HG03442 (cell line): ENCODE data around the gene NPDC1.

ENCODE experiments used
- ATAC-seq: cut with Tn5 transposase; IDR thresholded peaks from one replicate; pipeline ENCODE4 v1.9.1; 2021; ENCODE audit warnings: mild to moderate bottlenecking, moderate library complexity; ENCODE audit not compliant: unreplicated experiment

The NPDC1 gene

DNA sequence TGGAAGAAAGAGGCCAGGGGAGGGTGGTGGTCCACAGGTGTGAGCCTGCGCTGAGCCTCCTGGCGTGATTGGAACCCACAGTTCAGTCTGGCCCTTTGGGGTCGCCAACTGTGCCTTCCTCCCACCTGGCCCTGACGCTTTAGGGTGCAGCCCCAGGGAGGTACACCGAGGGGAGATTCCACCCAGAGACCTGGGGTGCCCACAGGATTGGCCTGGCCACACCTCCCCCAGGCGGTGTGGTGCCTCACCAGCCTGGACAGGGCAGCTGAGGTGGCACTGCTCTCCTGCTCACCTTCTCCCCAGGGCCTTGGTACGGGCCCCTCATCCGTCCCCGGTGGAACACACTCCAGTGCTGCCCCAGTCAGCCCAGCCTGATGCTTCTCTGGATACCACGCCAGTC lies 48.6 kb downstream of the NPDC1 start:
- ATAC-seq: no peak

- no peak for ATAC-seq
Measured at GRCh38 chr9:136996361-136997292, 49.4 kb downstream of the NPDC1 start, which contains the start of gene CLIC3. CLIC3 (minus strand) TSS chr9:136996568; CDS start chr9:136996543, 25 bp downstream.

DNA sequence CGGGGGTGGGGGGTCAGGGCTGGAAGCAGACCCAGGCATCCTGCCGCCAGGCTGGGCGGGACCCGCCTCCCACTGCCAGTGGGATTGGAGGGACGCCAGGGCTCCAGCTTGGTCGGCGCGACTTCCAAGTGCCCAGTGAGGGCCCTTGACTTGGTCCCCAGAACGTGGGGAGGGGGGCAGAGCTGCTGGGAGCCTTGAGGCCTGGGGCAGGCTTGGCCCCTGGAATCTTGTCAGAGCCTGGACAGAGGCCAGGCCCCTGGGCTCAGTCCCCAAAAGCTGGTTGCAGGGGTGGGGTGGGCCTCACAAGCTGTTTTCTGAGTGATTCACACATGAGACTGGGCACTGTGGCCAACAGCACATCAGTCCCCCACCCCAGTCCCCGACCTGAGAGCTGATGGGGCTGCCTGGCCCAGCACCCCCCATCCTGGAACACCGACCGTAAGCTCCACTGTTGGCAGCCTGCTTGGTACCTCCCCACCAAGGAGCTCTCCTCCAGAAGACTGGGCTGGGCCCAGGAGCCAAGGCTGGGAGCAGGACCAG lies 50.1 kb downstream of the NPDC1 start:
- no peak for ATAC-seq

DNA sequence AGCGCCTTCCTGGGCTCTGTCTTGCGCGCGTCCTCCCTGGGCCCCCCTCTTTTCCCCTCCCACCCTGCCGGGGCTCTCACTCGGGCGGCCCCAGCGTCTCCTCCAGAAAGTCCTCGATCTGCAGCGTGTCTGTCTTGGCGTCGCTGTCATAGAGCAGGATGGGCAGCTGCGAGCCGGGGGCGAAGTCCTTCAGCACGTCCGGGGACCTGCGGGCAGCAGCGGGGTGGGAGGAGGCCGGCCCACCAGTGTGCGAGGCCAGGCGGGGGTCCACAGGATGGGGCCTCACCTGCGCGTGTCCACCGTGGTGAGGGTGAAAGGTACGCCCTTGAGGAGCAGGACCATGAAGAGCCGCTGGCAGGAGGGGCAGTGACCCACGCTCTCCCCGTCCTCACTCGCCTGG lies 50.6 kb downstream of the NPDC1 start:
- ATAC-seq: no peak

GRCh38 chr9:136994888-136995230 lies 51.1 kb downstream of the NPDC1 start:
- no peak for ATAC-seq

- no peak for ATAC-seq
Measured at GRCh38 chr9:136994180-136994887, 51.6 kb downstream of the NPDC1 start.

DNA sequence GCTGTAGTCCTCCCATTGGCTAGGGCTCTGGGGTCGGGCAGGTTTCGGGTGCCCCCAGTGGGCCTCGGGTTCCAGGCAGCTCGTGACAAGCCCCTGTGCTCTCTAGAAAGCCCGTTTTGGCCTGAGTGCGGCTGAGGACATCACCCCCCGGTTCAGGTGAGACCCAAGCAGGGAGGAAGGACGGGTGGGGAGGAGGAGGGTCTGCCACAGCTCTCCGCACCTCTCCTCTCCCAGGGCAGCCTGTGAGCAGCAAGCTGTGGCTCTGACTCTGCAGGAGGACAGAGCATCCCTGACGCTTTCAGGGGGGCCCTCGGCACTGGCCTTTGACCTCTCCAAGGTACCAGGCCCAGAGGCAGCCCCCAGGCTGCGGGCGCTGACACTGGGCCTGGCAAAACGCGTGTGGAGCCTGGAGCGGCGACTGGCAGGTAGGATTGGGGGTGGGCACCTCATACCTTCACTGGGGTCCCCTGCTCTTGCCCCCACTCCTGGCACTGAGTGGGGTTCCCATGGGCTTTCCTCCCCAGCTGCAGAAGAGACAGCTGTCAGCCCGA lies 53.1 kb downstream of the NPDC1 start:
- no peak for ATAC-seq

DNA sequence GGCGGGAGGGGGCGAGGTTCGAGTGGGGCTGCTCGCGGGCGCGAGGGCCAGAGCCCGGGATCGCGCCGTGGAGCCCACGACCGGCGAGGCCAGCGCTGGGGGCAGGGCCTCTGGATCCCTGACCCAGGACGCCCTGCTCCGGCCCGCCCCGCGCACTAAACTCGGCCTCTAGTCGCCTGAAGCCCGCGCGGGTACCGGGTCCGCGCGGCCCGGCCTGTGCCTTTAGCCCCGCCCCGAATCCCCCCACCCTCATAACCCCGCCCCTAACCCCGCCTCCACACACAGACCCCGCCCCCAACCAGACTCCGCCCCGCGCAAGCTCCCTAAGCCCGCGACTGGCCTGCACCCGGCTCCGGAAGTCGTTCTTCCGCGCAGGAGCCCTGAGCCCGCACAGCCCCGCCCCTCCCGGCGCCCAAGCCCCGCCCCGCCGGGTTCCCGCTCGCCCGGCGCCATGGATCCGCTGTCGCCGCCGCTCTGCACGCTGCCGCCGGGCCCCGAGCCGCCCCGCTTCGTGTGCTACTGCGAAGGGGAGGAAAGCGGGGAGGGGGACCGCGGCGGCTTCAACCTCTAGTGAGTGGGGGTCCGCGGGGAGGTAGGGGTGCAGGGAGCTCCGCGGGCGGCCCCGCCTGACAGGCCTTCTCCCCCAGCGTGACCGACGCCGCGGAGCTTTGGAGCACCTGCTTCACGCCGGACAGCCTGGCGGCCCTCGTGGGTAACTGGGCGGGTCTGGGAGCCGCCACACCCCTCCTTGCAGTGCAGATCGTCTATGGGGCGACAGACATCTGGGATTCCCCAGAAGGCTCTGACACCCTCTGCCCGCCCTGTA lies 53.8 kb downstream of the NPDC1 start, which contains the start of gene PAXX:
Gene PAXX (plus strand): TSS at position 430 of the 826 bp plus-strand sequence. CDS start 22 bp downstream, at position 452.
- peak; percentile 79 for ATAC-seq

DNA sequence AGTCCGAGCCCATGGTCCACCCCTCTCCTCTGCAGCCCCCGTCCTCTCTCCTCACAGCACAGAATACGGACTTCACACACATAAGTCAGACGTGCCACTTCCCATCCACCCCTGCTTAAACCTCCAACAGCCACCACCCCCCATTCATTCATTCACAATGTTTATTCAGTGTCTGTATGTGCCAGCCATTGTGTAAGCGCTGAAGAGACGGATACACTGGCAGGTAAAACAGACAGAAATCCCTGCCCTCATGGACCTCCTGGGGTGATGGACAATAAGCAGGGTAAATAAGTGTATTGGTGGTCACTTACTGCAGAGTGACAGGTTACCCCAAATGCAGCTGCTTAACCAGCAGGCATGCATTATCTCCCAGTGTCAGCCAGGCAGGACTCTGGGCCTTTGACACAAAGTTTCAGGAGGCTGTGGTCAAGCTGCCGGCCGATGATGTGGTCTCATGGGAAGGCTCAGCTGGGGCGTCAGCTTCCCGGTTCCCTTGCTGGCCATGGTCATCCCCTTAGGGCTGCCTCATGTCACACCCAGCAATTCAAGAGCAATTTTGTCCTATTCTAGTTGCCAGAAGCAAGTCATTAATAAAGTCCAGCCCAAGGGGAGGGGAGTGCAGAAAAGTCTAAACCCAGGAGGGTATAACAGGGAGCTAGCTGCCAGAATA lies 55.6 kb downstream of the NPDC1 start:
- no peak for ATAC-seq
